H1 (cell line): ENCODE data around the gene NSG2. TPM values are rescaled to one million over a fixed set of nuclear protein-coding genes. Genes with fewer than 3 reads are reported as not detected.
A peak's percentile ranks its signal among the peaks of the same experiment; 100 is the strongest.

Source experiments
- CTCF ChIA-PET: fragments of 300-600 bp; sonication (Branson Sonifier 250); formaldehyde crosslinking; loops from one replicate; lab custom pipeline; 2021; ENCODE audit not compliant: partially characterized antibody; lab: Charles Lee
- POLR2A ChIA-PET: fragments of 300-600 bp; sonication (Branson Sonifier 250); formaldehyde crosslinking; loops from one replicate; lab custom pipeline; 2021; ENCODE audit warnings: inconsistent platforms; ENCODE audit not compliant: partially characterized antibody; lab: Charles Lee
- DNase-seq, 2 experiments: peaks; one replicate each; pipeline versions ENCODE4 v3.0.0 to v3.0.0-alpha.2; 2010 to 2022; ENCODE audit warnings: low spot score in 2 of 2, low read depth in 1 of 2, mixed read lengths in 1 of 2
- FAIRE-seq: peaks from 2 replicates; lab custom pipeline; 2011; peaks lifted over from hg19 to GRCh38; lab: Jason Lieb, UNC
- H2AFZ ChIP-seq: 2 replicates; pipeline ENCODE4 v1.8.1; 2012; ENCODE audit warnings: low read length, inconsistent platforms
- H2AK5ac ChIP-seq: 2 replicates; pipeline ENCODE4 v1.6.1; 2013; ENCODE audit warnings: low read depth, low read length
- H2BK120ac ChIP-seq: replicated peaks from 2 replicates; pipeline ENCODE3; 2013; ENCODE audit warnings: low read depth, low read length, inconsistent platforms
- H2BK12ac ChIP-seq: 2 replicates; pipeline ENCODE4 v1.6.1; 2013; ENCODE audit warnings: low read depth, low read length
- H2BK15ac ChIP-seq: 2 replicates; pipeline ENCODE4 v1.6.1; 2013; ENCODE audit warnings: low read length
- H2BK20ac ChIP-seq: 2 replicates; pipeline ENCODE4 v1.6.1; 2013; ENCODE audit warnings: low read length
- H2BK5ac ChIP-seq: 2 replicates; pipeline ENCODE4 v1.6.1; 2013; ENCODE audit warnings: low read depth, low read length
- H3K14ac ChIP-seq: 2 replicates; pipeline ENCODE4 v1.6.1; 2013; ENCODE audit warnings: inconsistent platforms; ENCODE audit not compliant: insufficient read length
- H3K18ac ChIP-seq: 2 replicates; pipeline ENCODE4 v1.6.1; 2013; ENCODE audit warnings: low read length; ENCODE audit errors: extremely low read depth
- H3K23ac ChIP-seq: 2 replicates; pipeline ENCODE4 v1.6.1; 2013; ENCODE audit warnings: inconsistent platforms; ENCODE audit not compliant: insufficient read length
- H3K23me2 ChIP-seq: 2 replicates; pipeline ENCODE4 v1.6.1; 2013; ENCODE audit warnings: low read depth, low read length
- H3K27ac ChIP-seq: 2 replicates; pipeline ENCODE4 v1.6.1; 2011; ENCODE audit warnings: low read depth, low read length, inconsistent platforms
- H3K27me3 ChIP-seq, 4 experiments: replicated peaks in 1 of 4; 1 replicate in 1 of 4; 2 replicates in 3 of 4; pipeline versions ENCODE4 v1.6.1 to v1.8.1; 2011 to 2013; ENCODE audit warnings: low read length in 3 of 4, mild to moderate bottlenecking in 3 of 4, inconsistent platforms in 2 of 4, mixed read lengths in 2 of 4, moderate library complexity in 1 of 4; ENCODE audit not compliant: control insufficient read depth in 3 of 4, insufficient read depth in 3 of 4; ENCODE audit errors: extremely low read depth in 1 of 4
- H3K36me3 ChIP-seq, 4 experiments: 2 replicates each; pipeline versions ENCODE4 v1.6.1 to v1.8.1; 2011 to 2013; ENCODE audit warnings: mild to moderate bottlenecking in 4 of 4, low read length in 3 of 4, moderate library complexity in 2 of 4, control low read depth in 1 of 4, inconsistent platforms in 1 of 4; ENCODE audit not compliant: insufficient read depth in 4 of 4, control insufficient read depth in 2 of 4
- H3K4ac ChIP-seq: replicated peaks from 2 replicates; pipeline ENCODE3; 2013; ENCODE audit warnings: low read length, low read depth, mixed read lengths, inconsistent platforms; ENCODE audit not compliant: insufficient read length
- H3K4me1 ChIP-seq, 4 experiments: replicated peaks in 1 of 4; 1 replicate in 1 of 4; 2 replicates in 3 of 4; pipeline versions ENCODE4 v1.6.1 to v1.8.1; 2011 to 2013; ENCODE audit warnings: low read length in 3 of 4, inconsistent platforms in 2 of 4, mixed read lengths in 1 of 4; ENCODE audit not compliant: insufficient read depth in 4 of 4, control insufficient read depth in 3 of 4
- H3K4me2 ChIP-seq, 2 experiments: 2 replicates each; pipeline versions ENCODE4 v1.6.1 to v1.8.1; 2011 to 2013; ENCODE audit warnings: low read depth in 2 of 2, low read length in 2 of 2, control low read depth in 1 of 2, inconsistent platforms in 1 of 2, mild to moderate bottlenecking in 1 of 2; ENCODE audit not compliant: insufficient read depth in 1 of 2
- H3K4me3 ChIP-seq, 4 experiments: fragments of 200-600, 300-600 bp in 1 of 4; sonication (generic), shearing (Covaris generic), sonication (Bioruptor Twin) in 1 of 4; 2 replicates each; pipeline versions ENCODE4 v1.5.1 to v1.8.1; 2011 to 2016; ENCODE audit warnings: low read length in 4 of 4, low read depth in 3 of 4, control low read depth in 2 of 4, inconsistent platforms in 2 of 4, mild to moderate bottlenecking in 2 of 4, mixed read lengths in 1 of 4, moderate library complexity in 1 of 4; ENCODE audit not compliant: insufficient read depth in 2 of 4; ENCODE audit errors: extremely low read depth in 1 of 4
- H3K56ac ChIP-seq: replicated peaks from 2 replicates; pipeline ENCODE3; 2013; ENCODE audit warnings: low read depth, mild to moderate bottlenecking, mixed read lengths, low read length, inconsistent platforms; ENCODE audit not compliant: insufficient read length
- H3K79me1 ChIP-seq: 2 replicates; pipeline ENCODE4 v1.6.1; 2013; ENCODE audit warnings: low read depth, low read length, control low read depth
- H3K79me2 ChIP-seq, 2 experiments: 2 replicates each; pipeline versions ENCODE4 v1.6.1 to v1.8.1; 2012 to 2013; ENCODE audit warnings: low read length in 2 of 2, mild to moderate bottlenecking in 2 of 2, inconsistent platforms in 1 of 2; ENCODE audit not compliant: insufficient read depth in 2 of 2, control insufficient read depth in 1 of 2
- H3K9ac ChIP-seq, 4 experiments: replicated peaks in 1 of 4; 1 replicate in 1 of 4; 2 replicates in 3 of 4; pipeline versions ENCODE4 v1.6.1 to v1.8.1; 2011 to 2013; ENCODE audit warnings: low read depth in 3 of 4, low read length in 3 of 4, control low read depth in 2 of 4, mild to moderate bottlenecking in 2 of 4, moderate library complexity in 2 of 4, inconsistent platforms in 1 of 4; ENCODE audit errors: extremely low read depth in 1 of 4
- H3K9me3 ChIP-seq, 2 experiments: 2 replicates each; pipeline versions ENCODE4 v1.6.1 to v1.8.1; 2012 to 2013; ENCODE audit warnings: mild to moderate bottlenecking in 2 of 2, moderate library complexity in 2 of 2, control low read depth in 1 of 2, inconsistent platforms in 1 of 2, low read depth in 1 of 2, low read length in 1 of 2, mixed read lengths in 1 of 2; ENCODE audit not compliant: insufficient read depth in 2 of 2
- H4K20me1 ChIP-seq, 2 experiments: replicated peaks in 1 of 2; 2 replicates each; pipeline versions ENCODE3 to v1.8.1; 2011 to 2013; ENCODE audit warnings: inconsistent platforms in 2 of 2, low read length in 2 of 2, mild to moderate bottlenecking in 1 of 2; ENCODE audit not compliant: insufficient read depth in 2 of 2, control insufficient read depth in 1 of 2
- H4K5ac ChIP-seq: 2 replicates; pipeline ENCODE4 v1.6.1; 2013; ENCODE audit warnings: low read length, low read depth, mixed read lengths, inconsistent platforms; ENCODE audit not compliant: insufficient read length
- H4K8ac ChIP-seq: 2 replicates; pipeline ENCODE4 v1.8.0; 2013; ENCODE audit warnings: mild to moderate bottlenecking, moderate library complexity, low read length, inconsistent platforms; ENCODE audit not compliant: insufficient read depth; ENCODE audit errors: extremely low read depth
- H4K91ac ChIP-seq: replicated peaks from 2 replicates; pipeline ENCODE3; 2013; ENCODE audit warnings: low read length, mixed read lengths, inconsistent platforms; ENCODE audit not compliant: insufficient read length
- CHD1 ChIP-seq: IDR thresholded peaks from 2 replicates; pipeline ENCODE4 v1.6.1; 2012; ENCODE audit warnings: low read depth, low read length, improper control_type of control experiment
- JUND ChIP-seq: IDR thresholded peaks from 2 replicates; pipeline ENCODE4 v1.6.1; 2011; ENCODE audit warnings: mild to moderate bottlenecking, improper control_type of control experiment, low read length
- WGBS, 2 experiments: shearing (Covaris generic) in 1 of 2; methylation state at CpG; one replicate each; pipeline versions ENCODE4 v1.1.6 to v1.1.7; 2013 to 2015; ENCODE audit warnings: low lambda C conversion rate in 2 of 2, mixed read lengths in 2 of 2, inconsistent platforms in 1 of 2, low coverage in 1 of 2, missing lambda C conversion rate in 1 of 2; ENCODE audit not compliant: insufficient replicate concordance in 2 of 2, insufficient coverage in 1 of 2, insufficient read length in 1 of 2; ENCODE audit errors: extremely low coverage in 1 of 2, missing lambda C conversion rate in 1 of 2; 5-methylcytosine and 5-hydroxymethylcytosine counted together
- polyA plus RNA-seq, 7 experiments: library from polyadenylated mRNA; depleted of rRNA in 3 of 7; stranded (reverse) in 5 of 7; unstranded in 2 of 7; fragments of >200 nt in 5 of 7; fragments of 200-250 nt in 2 of 7; gene quantifications; 1 replicate in 5 of 7; 2 replicates in 1 of 7; 4 replicates in 1 of 7; pipeline versions ENCODE4 v1.2.1 to v1.2.3, GENCODE V29; 2011 to 2013; ENCODE audit warnings: missing spikeins in 2 of 7, mixed read lengths in 2 of 7
- total RNA-seq: library from RNA; stranded (reverse); fragmentation: NEBNext Ultra II Directional; extraction: Animal tissue kit (Norgen Biotek cat#: 25700); gene quantifications from 2 replicates; pipeline ENCODE4 v1.2.1, GENCODE V29; 2021

NSG2 gene
- total and polyA plus RNA-seq, 2 of the 8 experiments (the other 6 are each of a cell fraction or from before 2014, with no cell fraction given), result 0.56 to 0.78 TPM

- no peak overlapping the region for H3K18ac ChIP-seq
- H3K79me1 ChIP-seq, result no peaks in the 10 kb centered on the region
- whole genome bisulfite sequencing, 2 experiments, result 95% methylated on average over 7 of the region's 7 CpGs; no CpG with 5 or more reads in 1 of the 2 experiments
- H2BK12ac ChIP-seq, result no peak overlapping the region
- no peaks in the 10 kb centered on the region for H3K4me1 ChIP-seq
- no peak overlapping the region for H3K56ac ChIP-seq
- no peaks in the 10 kb centered on the region for H3K36me3 ChIP-seq
- no peaks in the 10 kb centered on the region; the same call in 1 of the 2 replicates for H3K23me2 ChIP-seq
- H4K91ac ChIP-seq, result no peak overlapping the region
- no peak overlapping the region for H3K14ac ChIP-seq
- H3K27me3 ChIP-seq, result no peaks in the 10 kb centered on the region
- DNase-seq (no peak), FAIRE-seq (no peak)
- no peak overlapping the region for H2BK120ac ChIP-seq
- peak overlapping the region; percentile 48; the same call in 1 of the 2 replicates for H4K8ac ChIP-seq
- no peaks in the 10 kb centered on the region for H4K20me1 ChIP-seq
- H3K4ac ChIP-seq, result no peak overlapping the region
- H2BK20ac ChIP-seq, result no peak overlapping the region
- no peak overlapping the region for H3K4me2 ChIP-seq
- ChIA-PET POLR2A (no interaction called here), CTCF (interaction anchor here (0.7 to 2.1 kb wide), 7 partner anchors 19 to 243 kb away, joined by 3 to 5 read pairs (median 4); no protein-coding TSS in a partner anchor)
- no peak overlapping the region for H3K23ac ChIP-seq
- H3K4me3 ChIP-seq, result no peak overlapping the region
- H2AK5ac ChIP-seq, result no peak overlapping the region
- H3K79me2 ChIP-seq, result no peaks in the 10 kb centered on the region
- TF ChIP-seq CHD1 (no peak), JUND (no peak)
- H3K27ac ChIP-seq, result no peak overlapping the region
- H2AFZ ChIP-seq, result 0 out of 2 replicates have a peak overlapping the region, but pooled peaks have one; percentile 35
- no peak overlapping the region for H4K5ac ChIP-seq
- H2BK5ac ChIP-seq, result no peak overlapping the region
- H3K9ac ChIP-seq, result no peak overlapping the region
- H2BK15ac ChIP-seq, result no peak overlapping the region
- H3K9me3 ChIP-seq, result no peaks in the 10 kb centered on the region
Observed at GRCh38 chr5:174074369-174074768, 28.9 kb downstream of the NSG2 start.
